K562 (cell line): ENCODE results near the gene VASH1. TPM values are rescaled to one million over a fixed set of nuclear protein-coding genes. Genes with fewer than 3 reads are reported as not detected.
A peak's percentile ranks its signal among the peaks of the same experiment; 100 is the strongest.

Experiments
- ATAC-seq: fragments of 200-7000 bp; cut with Tn5 transposase; 3 replicates; pipeline ENCODE4 v1.9.1; 2020; ENCODE audit warnings: moderate library complexity
- BruUV-seq: library from RNA; stranded (reverse); fragments of 400-500 nt; replicated peaks from 2 replicates; lab custom pipeline; 2021; lab: Mats Ljungman, UMichigan
- CTCF ChIA-PET: fragments of 300-600 bp; formaldehyde crosslinking; extraction: SDS; loops from one replicate; lab custom pipeline; 2021; ENCODE audit warnings: low intra/inter-chr PET ratio; lab: Yijun Ruan, JAX
- POLR2A ChIA-PET: fragments of 300-600, 350-650 bp; sonication (Branson Sonifier 250); formaldehyde crosslinking; extraction: SDS; loops from one replicate; lab custom pipeline; 2021; ENCODE audit warnings: antibody characterized with exemption, inconsistent platforms; lab: Yijun Ruan, JAX
- DNase-seq, 4 experiments: peaks; one replicate each; pipeline versions ENCODE4 v3.0.0 to v3.0.0-alpha.2; 2011 to 2018; ENCODE audit warnings: low spot score in 3 of 4, mixed read lengths in 3 of 4; ENCODE audit errors: extremely low read depth in 1 of 4
- FAIRE-seq: peaks from 2 replicates; lab custom pipeline; 2011; peaks lifted over from hg19 to GRCh38; lab: Jason Lieb, UNC
- H2AFZ ChIP-seq: 2 replicates; pipeline ENCODE4 v1.6.0; 2011; ENCODE audit warnings: low read depth, low read length, control low read depth, inconsistent platforms
- H3K27ac ChIP-seq: fragments of 200-600 bp; 3 replicates; pipeline ENCODE4 v1.8.0; 2011; ENCODE audit warnings: low read depth, mild to moderate bottlenecking, control low read depth, inconsistent platforms, low read length, moderate library complexity, mixed read lengths; ENCODE audit errors: extremely low read depth
- H3K27me3 ChIP-seq, 2 experiments: fragments of 300-600 bp in 1 of 2; 2 replicates in 1 of 2; 3 replicates in 1 of 2; pipeline versions ENCODE4 v1.6.0 to v1.8.0; 2011; ENCODE audit warnings: inconsistent platforms in 2 of 2, low read length in 2 of 2, mild to moderate bottlenecking in 1 of 2, mixed read lengths in 1 of 2, moderate library complexity in 1 of 2; ENCODE audit not compliant: control insufficient read depth in 2 of 2, insufficient read depth in 2 of 2
- H3K36me3 ChIP-seq: fragments of 300-600 bp; 3 replicates; pipeline ENCODE4 v1.8.0; 2011; ENCODE audit warnings: mild to moderate bottlenecking, low read length, inconsistent platforms; ENCODE audit not compliant: control insufficient read depth, insufficient read depth
- H3K4me1 ChIP-seq, 2 experiments: fragments of 200-600 bp in 1 of 2; replicated peaks in 1 of 2; 2 replicates in 1 of 2; 3 replicates in 1 of 2; pipeline versions ENCODE4 v1.5.1 to v1.8.0; 2011; ENCODE audit warnings: inconsistent platforms in 2 of 2, low read length in 2 of 2, mild to moderate bottlenecking in 1 of 2, mixed read lengths in 1 of 2, moderate library complexity in 1 of 2; ENCODE audit not compliant: control insufficient read depth in 2 of 2, insufficient read depth in 2 of 2
- H3K4me2 ChIP-seq: 2 replicates; pipeline ENCODE4 v1.6.1; 2011; ENCODE audit warnings: low read length, control low read depth, inconsistent platforms, mixed read lengths; ENCODE audit not compliant: insufficient read depth
- H3K4me3 ChIP-seq: fragments of 200-600 bp; sonication (generic), shearing (Covaris generic); 2 replicates; pipeline ENCODE4 v1.5.1; 2016; ENCODE audit warnings: control low read depth, inconsistent platforms
- H3K79me2 ChIP-seq: fragments of 200-600 bp; 3 replicates; pipeline ENCODE4 v1.8.0; 2011; ENCODE audit warnings: low read length, inconsistent platforms; ENCODE audit not compliant: control insufficient read depth, insufficient read depth
- H3K9ac ChIP-seq, 2 experiments: 2 replicates each; pipeline versions ENCODE4 v1.6.0 to v1.6.1; 2011; ENCODE audit warnings: low read depth in 2 of 2, low read length in 2 of 2, control low read depth in 1 of 2, inconsistent platforms in 1 of 2, mild to moderate bottlenecking in 1 of 2, mixed read lengths in 1 of 2; ENCODE audit not compliant: insufficient read depth in 1 of 2
- H3K9me1 ChIP-seq: one replicate; pipeline ENCODE4 v1.6.0; 2011; ENCODE audit warnings: inconsistent platforms, mild to moderate bottlenecking, low read length, moderate library complexity; ENCODE audit not compliant: control insufficient read depth, insufficient read depth
- H3K9me3 ChIP-seq: replicated peaks from 2 replicates; pipeline ENCODE4 v1.5.1; 2011; ENCODE audit warnings: low read depth, low read length, inconsistent platforms; ENCODE audit not compliant: control insufficient read depth, insufficient read depth
- H4K20me1 ChIP-seq: replicated peaks from 2 replicates; pipeline ENCODE4 v1.6.1; 2011; ENCODE audit warnings: low read length, inconsistent platforms, mixed read lengths; ENCODE audit not compliant: control insufficient read depth, insufficient read depth
- ETS2 ChIP-seq: IDR thresholded peaks from 2 replicates; pipeline ENCODE4 v1.6.1; 2016; ENCODE audit warnings: borderline replicate concordance, missing genetic modification characterization, mild to moderate bottlenecking, moderate library complexity, missing compliant biosample characterization; ENCODE audit not compliant: poor library complexity, severe bottlenecking
- HNRNPK ChIP-seq: fragments of 200-400 bp; formaldehyde crosslinking; IDR thresholded peaks from one replicate; pipeline ENCODE4 v1.6.1; 2018; ENCODE audit warnings: mild to moderate bottlenecking, low read depth, low read length; ENCODE audit not compliant: poor library complexity, severe bottlenecking
- ILK ChIP-seq: fragments of 450-650 bp; IDR thresholded peaks from 2 replicates; pipeline ENCODE4 v1.6.1; 2016; ENCODE audit warnings: missing genetic modification characterization, low read depth, mild to moderate bottlenecking, missing compliant biosample characterization, moderate library complexity, borderline replicate concordance
- MEIS2 ChIP-seq: fragments of 450-650 bp; IDR thresholded peaks from 2 replicates; pipeline ENCODE4 v1.6.1; 2014; ENCODE audit warnings: mild to moderate bottlenecking; ENCODE audit not compliant: partially characterized antibody
- RBFOX2 ChIP-seq: fragments of 200-400 bp; formaldehyde crosslinking; IDR thresholded peaks from 2 replicates; pipeline ENCODE4 v1.6.1; 2017; ENCODE audit warnings: low read depth, mild to moderate bottlenecking, low read length, moderate library complexity
- STAT5A ChIP-seq: IDR thresholded peaks from 2 replicates; pipeline ENCODE4 v1.6.1; 2012; ENCODE audit warnings: low read length, inconsistent platforms, borderline replicate concordance
- U2AF1 ChIP-seq: fragments of 200-400 bp; formaldehyde crosslinking; optimal IDR thresholded peaks from 2 replicates; pipeline ENCODE3; 2017; ENCODE audit warnings: mild to moderate bottlenecking, low read depth, low read length, moderate library complexity
- ZBTB1 ChIP-seq: sonication (generic); formaldehyde crosslinking; IDR thresholded peaks from 2 replicates; pipeline ENCODE4 v1.8.1; 2023; ENCODE audit warnings: missing genetic modification reagents, low read depth, mild to moderate bottlenecking, borderline replicate concordance
- WGBS: fragments of 100-300 bp; shearing (Covaris generic); methylation state at CpG from one replicate; pipeline ENCODE4 v1.1.6; 2016; ENCODE audit warnings: low coverage, mixed read lengths; ENCODE audit not compliant: insufficient coverage; ENCODE audit errors: missing lambda C conversion rate; 5-methylcytosine and 5-hydroxymethylcytosine counted together
- in situ Hi-C: fragments of 300-500 bp; cut with MboI; formaldehyde crosslinking; loops from 4 replicates; pipeline ENCODE4 v1.15.0; 2018; ENCODE audit warnings: inconsistent platforms, mixed read lengths
- intact Hi-C: fragments of 100-400 bp; cut with micrococcal nuclease; formaldehyde crosslinking; loops from 2 replicates; pipeline ENCODE4 v1.14.2; 2022
- polyA plus RNA-seq, 8 experiments: library from polyadenylated mRNA; depleted of rRNA in 4 of 8; stranded (reverse) in 5 of 8; unstranded in 3 of 8; fragments of >200 nt; fragmentation: Nextera tagmentation in 2 of 8; fragmentation: Illumina TruSeq in 1 of 8; extraction: Ambion mirVana in 2 of 8; extraction: Trizol in 1 of 8; gene quantifications; 2 replicates each; pipeline versions ENCODE4 v1.2.1 to v1.2.3, GENCODE V29; 2011 to 2014; ENCODE audit warnings: inconsistent platforms in 1 of 8, missing spikeins in 1 of 8
- total RNA-seq, 7 experiments: library from RNA; depleted of rRNA in 6 of 7; stranded (reverse); fragments of >200 nt in 6 of 7; fragmentation: Illumina TruSeq in 2 of 7; extraction: Trizol in 2 of 7; gene quantifications; 2 replicates each; pipeline versions ENCODE4 v1.2.1 to v1.2.3, GENCODE V29; 2011 to 2021; ENCODE audit warnings: low replicate concordance in 1 of 7

The VASH1 gene
- total and polyA plus RNA-seq, 9 of the 15 experiments (the other 6 are each of a cell fraction or from before 2014, with no cell fraction given) = 0.01 to 0.43 (median 0.13) TPM; not detected in 1

- H3K9me3 ChIP-seq = no peaks in the 10 kb centered on the region
- no peak for ATAC-seq
- FAIRE-seq = no peak
- CTCF ChIA-PET = no interaction called here
- in situ Hi-C loops = no loop called here
- no peak overlapping the region for H3K4me2 ChIP-seq
- H3K4me1 ChIP-seq = peaks cover 12 to 13% of the 10 kb centered on the region in 2 experiments; a peak in 4 of 5 replicates
- peaks cover 25% of the 10 kb centered on the region for H3K79me2 ChIP-seq
- no peaks in the 10 kb centered on the region for H3K27me3 ChIP-seq
- 88% methylated on average over 1 of the region's 1 CpG for WGBS
- H3K27ac ChIP-seq = no peak overlapping the region
- H3K36me3 ChIP-seq = peaks cover 55% of the 10 kb centered on the region
- H3K9ac ChIP-seq = no peak overlapping the region
- no peak for DNase-seq
- BruUV-seq = no TSS peak
- TF ChIP-seq RBFOX2 = no peak
- TF ChIP-seq ILK (tag) = no peak
- TF ChIP-seq U2AF1 = no peak
- TF ChIP-seq, all 486 proteins: peak for 0
- Histone ChIP-seq H3K9me1 (no peaks in the 10 kb centered on the region), H4K20me1 (no peaks in the 10 kb centered on the region), H3K4me3 (no peak overlapping the region), H2AFZ (no peak overlapping the region)
- intact Hi-C loops = no loop called here
- POLR2A ChIA-PET = interaction anchor here (1.2 kb wide), 1 partner anchor 34 kb away, joined by 3 read pairs; no protein-coding TSS in a partner anchor
Observed at GRCh38 chr14:76808011-76808410, 46.7 kb downstream of the VASH1 start.

GRCh38 chr14:76808990-76809389 lies 47.7 kb downstream of the VASH1 start:
- ATAC-seq (no peak), DNase-seq (no peak), FAIRE-seq (no peak)
- no peak for TF ChIP-seq ETS2
- no peak for TF ChIP-seq MEIS2
- no peak for TF ChIP-seq ZBTB1 (CRISPR knock-in tag)
- no peak for TF ChIP-seq STAT5A
- no peak for TF ChIP-seq HNRNPK
- H4K20me1 ChIP-seq = no peaks in the 10 kb centered on the region
- no peak overlapping the region for H3K4me2 ChIP-seq
- 97% methylated on average over 3 of the region's 4 CpGs for WGBS
- no peak overlapping the region for H3K4me3 ChIP-seq
- no peaks in the 10 kb centered on the region for H3K27me3 ChIP-seq
- peaks cover 13 to 14% of the 10 kb centered on the region in 2 experiments; a peak in 4 of 5 replicates for H3K4me1 ChIP-seq
- H3K79me2 ChIP-seq = peaks cover 25% of the 10 kb centered on the region
- H3K9me1 ChIP-seq = no peaks in the 10 kb centered on the region
- ChIA-PET POLR2A (no interaction called here), CTCF (no interaction called here)
- in situ Hi-C loops (no loop called here), intact Hi-C loops (no loop called here)
- no TSS peak for BruUV-seq
- H3K27ac ChIP-seq = no peak overlapping the region
- H3K9me3 ChIP-seq = no peaks in the 10 kb centered on the region
- H3K36me3 ChIP-seq = peaks cover 45% of the 10 kb centered on the region
- 0 out of 4 replicates have a peak overlapping the region, but pooled peaks of 1 of the 2 experiments have one; percentile 11 for H3K9ac ChIP-seq
- no peak overlapping the region for H2AFZ ChIP-seq
